ENCODE data around the gene GCC1. TPM values are rescaled to one million over a fixed set of nuclear protein-coding genes. Genes with fewer than 3 reads are reported as not detected.

GCC1 gene
- total and polyA plus RNA-seq, 2 donors from 2014 or later, result 6.9 to 16.7 TPM

DNA sequence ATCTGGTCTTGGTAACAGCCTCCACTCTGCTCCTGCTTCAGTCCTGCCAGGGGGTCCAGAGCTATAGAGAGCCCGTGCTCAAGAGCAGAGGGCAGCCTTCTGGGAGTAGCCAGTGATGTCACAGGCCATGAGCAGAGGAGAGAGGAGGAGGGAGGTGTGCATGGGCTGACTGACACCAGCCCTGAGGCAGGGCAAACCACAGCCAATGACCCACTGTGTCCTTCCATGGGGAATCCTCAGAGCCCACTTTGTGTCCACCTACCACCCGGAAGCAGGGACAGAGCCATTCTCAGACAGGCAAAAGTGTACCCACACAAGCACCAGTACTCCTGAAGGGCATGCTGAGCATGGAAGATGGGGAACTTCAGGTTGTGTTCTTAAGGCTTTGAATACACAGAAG, 32.6 kb upstream of the GCC1 start, which contains the start of gene PAX4:
PAX4 (minus strand) TSS at position 101 of the 400 bp plus-strand sequence. CDS start 2,214 bp downstream, outside the sequence.
- Histone ChIP-seq H3K9me3 (ENCODE audit: control insufficient read depth in 2 of 3, insufficient read depth in 1 of 3, low read length in 3 of 3) (no peaks in the 10 kb centered on the region), H3K4me3 (ENCODE audit: low read length in 3 of 3) (no peak within 1 kb of the TSS), H3K36me3 (ENCODE audit: control insufficient read depth in 2 of 3, insufficient read depth in 3 of 3, low read length in 3 of 3) (no peaks in the 10 kb centered on the region), H3K27ac (ENCODE audit: low read depth in 2 of 2, low read length in 2 of 2) (no peak within 1 kb of the TSS), H3K27me3 (ENCODE audit: control insufficient read depth, insufficient read depth, low read length) (no peaks in the 10 kb centered on the region), H3K4me1 (ENCODE audit: control insufficient read depth in 2 of 3, insufficient read depth in 2 of 3, low read depth in 1 of 3, low read length in 3 of 3) (no peaks in the 10 kb centered on the region), H3K9ac (ENCODE audit: low read length in 3 of 3) (no peak within 1 kb of the TSS)
- no peak for FAIRE-seq
- TF ChIP-seq, protein P1, sequence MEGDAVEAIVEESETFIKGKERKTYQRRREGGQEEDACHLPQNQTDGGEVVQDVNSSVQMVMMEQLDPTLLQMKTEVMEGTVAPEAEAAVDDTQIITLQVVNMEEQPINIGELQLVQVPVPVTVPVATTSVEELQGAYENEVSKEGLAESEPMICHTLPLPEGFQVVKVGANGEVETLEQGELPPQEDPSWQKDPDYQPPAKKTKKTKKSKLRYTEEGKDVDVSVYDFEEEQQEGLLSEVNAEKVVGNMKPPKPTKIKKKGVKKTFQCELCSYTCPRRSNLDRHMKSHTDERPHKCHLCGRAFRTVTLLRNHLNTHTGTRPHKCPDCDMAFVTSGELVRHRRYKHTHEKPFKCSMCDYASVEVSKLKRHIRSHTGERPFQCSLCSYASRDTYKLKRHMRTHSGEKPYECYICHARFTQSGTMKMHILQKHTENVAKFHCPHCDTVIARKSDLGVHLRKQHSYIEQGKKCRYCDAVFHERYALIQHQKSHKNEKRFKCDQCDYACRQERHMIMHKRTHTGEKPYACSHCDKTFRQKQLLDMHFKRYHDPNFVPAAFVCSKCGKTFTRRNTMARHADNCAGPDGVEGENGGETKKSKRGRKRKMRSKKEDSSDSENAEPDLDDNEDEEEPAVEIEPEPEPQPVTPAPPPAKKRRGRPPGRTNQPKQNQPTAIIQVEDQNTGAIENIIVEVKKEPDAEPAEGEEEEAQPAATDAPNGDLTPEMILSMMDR (IDR thresholded peaks at IDR 0.05; ENCODE audit: borderline replicate concordance, extremely low read depth, insufficient read depth), result no peak
- DNase-seq, result no peak
- intact Hi-C loops (cut with DNase I), result no loop called here

DNA sequence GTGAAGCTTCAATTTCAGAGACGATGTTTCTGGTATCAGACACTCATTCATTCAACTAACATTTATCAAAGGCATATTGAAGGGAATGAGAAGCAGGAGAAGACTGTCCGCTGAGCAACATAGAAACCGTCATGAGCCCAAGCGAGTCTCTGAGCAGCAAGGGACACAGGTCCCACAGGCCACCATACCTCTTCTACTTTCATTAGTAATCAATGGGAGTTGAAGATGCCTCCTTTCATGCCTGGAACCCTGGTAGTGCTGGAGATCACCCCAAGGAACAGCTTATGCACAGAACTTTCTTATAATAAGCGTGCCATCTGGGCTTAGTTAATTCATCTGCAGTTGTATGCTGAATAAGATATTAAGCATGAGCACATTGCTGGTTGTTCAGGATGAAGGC, 31.3 kb upstream of the GCC1 start:
- Histone ChIP-seq H3K27me3 (ENCODE audit: control insufficient read depth, insufficient read depth, low read length) (no peaks in the 10 kb centered on the region), H3K36me3 (ENCODE audit: control insufficient read depth in 2 of 3, insufficient read depth in 3 of 3, low read length in 3 of 3) (no peaks in the 10 kb centered on the region), H3K4me3 (ENCODE audit: low read length in 3 of 3) (no peak overlapping the region), H3K4me1 (ENCODE audit: control insufficient read depth in 2 of 3, insufficient read depth in 2 of 3, low read depth in 1 of 3, low read length in 3 of 3) (no peaks in the 10 kb centered on the region), H3K27ac (ENCODE audit: low read depth in 2 of 2, low read length in 2 of 2) (no peak overlapping the region), H3K9me3 (ENCODE audit: control insufficient read depth in 2 of 3, insufficient read depth in 1 of 3, low read length in 3 of 3) (no peaks in the 10 kb centered on the region), H3K9ac (ENCODE audit: low read length in 3 of 3) (no peak overlapping the region)
- TF ChIP-seq, protein P1 (IDR thresholded peaks at IDR 0.05; ENCODE audit: borderline replicate concordance, extremely low read depth, insufficient read depth), result no peak
- FAIRE-seq, result no peak
- no peak for DNase-seq
- intact Hi-C loops (cut with DNase I), result no loop called here

DNA sequence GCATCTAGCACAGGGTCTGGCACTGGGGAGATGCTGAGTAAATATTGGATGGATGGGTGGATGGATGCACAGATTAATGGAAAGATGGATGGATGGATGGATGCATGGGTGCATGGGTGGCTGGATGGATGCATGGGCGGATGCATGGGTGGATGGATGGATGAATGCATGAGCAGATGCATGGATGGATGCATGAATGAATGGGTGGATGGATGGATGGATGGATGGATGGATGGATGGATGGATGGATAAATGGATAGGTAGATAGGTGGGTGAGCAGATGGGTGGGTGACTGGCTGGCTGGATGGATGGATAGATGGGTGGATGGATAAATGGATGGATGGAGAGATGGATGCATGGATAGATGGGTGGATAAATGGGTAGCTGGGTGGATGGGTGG, 26.9 kb upstream of the GCC1 start:
- Histone ChIP-seq H3K4me1 (ENCODE audit: control insufficient read depth in 2 of 3, insufficient read depth in 2 of 3, low read depth in 1 of 3, low read length in 3 of 3) (no peaks in the 10 kb centered on the region), H3K9ac (ENCODE audit: low read length in 3 of 3) (no peak overlapping the region), H3K27me3 (ENCODE audit: control insufficient read depth, insufficient read depth, low read length) (no peaks in the 10 kb centered on the region), H3K4me3 (ENCODE audit: low read length in 3 of 3) (no peak overlapping the region), H3K36me3 (ENCODE audit: control insufficient read depth in 2 of 3, insufficient read depth in 3 of 3, low read length in 3 of 3) (no peaks in the 10 kb centered on the region), H3K9me3 (ENCODE audit: control insufficient read depth in 2 of 3, insufficient read depth in 1 of 3, low read length in 3 of 3) (peaks cover 0 to 5% (median 3%) of the 10 kb centered on the region in 3 donors), H3K27ac (ENCODE audit: low read depth in 2 of 2, low read length in 2 of 2) (no peak overlapping the region)
- FAIRE-seq (no peak), DNase-seq (no peak)
- TF ChIP-seq, protein P1 (IDR thresholded peaks at IDR 0.05; ENCODE audit: borderline replicate concordance, extremely low read depth, insufficient read depth), result no peak
- intact Hi-C loops (cut with DNase I), result no loop called here

DNA sequence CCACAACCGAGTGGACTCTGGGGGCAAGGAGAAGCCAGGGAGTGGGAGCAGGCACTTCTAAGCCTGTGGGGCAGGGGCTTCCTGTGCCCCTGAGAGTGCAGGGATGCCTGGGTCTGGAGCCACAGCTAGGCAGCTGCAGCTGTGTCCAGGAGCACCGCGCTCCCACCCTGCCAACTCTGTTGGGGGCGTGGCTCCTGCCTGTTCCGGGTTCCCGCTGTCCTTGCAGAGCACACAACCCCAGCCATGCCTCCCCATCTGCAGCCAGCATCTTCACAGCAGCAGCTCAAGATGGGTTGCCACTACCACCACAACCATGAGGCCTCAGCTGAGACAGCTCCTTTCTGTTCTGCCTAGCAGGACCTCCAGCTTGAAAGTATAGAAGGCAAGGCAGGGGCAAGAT, 23.9 kb upstream of the GCC1 start:
- FAIRE-seq (no peak), DNase-seq (no peak)
- H3K9ac ChIP-seq (ENCODE audit: low read length in 3 of 3), result no peak overlapping the region
- intact Hi-C loops (cut with DNase I), result no loop called here
- no peak overlapping the region for H3K4me3 ChIP-seq (ENCODE audit: low read length in 3 of 3)
- TF ChIP-seq, protein P1 (IDR thresholded peaks at IDR 0.05; ENCODE audit: borderline replicate concordance, extremely low read depth, insufficient read depth), result no peak
- H3K9me3 ChIP-seq (ENCODE audit: control insufficient read depth in 2 of 3, insufficient read depth in 1 of 3, low read length in 3 of 3), result peaks cover 0 to 5% (median 3%) of the 10 kb centered on the region in 3 donors
- no peak overlapping the region for H3K27ac ChIP-seq (ENCODE audit: low read depth in 2 of 2, low read length in 2 of 2)
- H3K4me1 ChIP-seq (ENCODE audit: control insufficient read depth in 2 of 3, insufficient read depth in 2 of 3, low read depth in 1 of 3, low read length in 3 of 3), result no peaks in the 10 kb centered on the region
- H3K36me3 ChIP-seq (ENCODE audit: control insufficient read depth in 2 of 3, insufficient read depth in 3 of 3, low read length in 3 of 3), result no peaks in the 10 kb centered on the region
- H3K27me3 ChIP-seq (ENCODE audit: control insufficient read depth, insufficient read depth, low read length), result no peaks in the 10 kb centered on the region

Data from kidney (tissue), 14 donors.